Liver (tissue), 9 donors: Measurements from ENCODE around the gene PLA2G12A. TPM values are rescaled to one million over a fixed set of nuclear protein-coding genes. Genes with fewer than 3 reads are reported as not detected.

Experiments
- DNase-seq: peaks from one replicate; pipeline ENCODE4 v3.0.0-alpha.2; 2017; ENCODE audit warnings: low spot score
- H3K27ac ChIP-seq, 2 donors: one replicate each; pipeline ENCODE4 v1.7.0; 2013; ENCODE audit warnings: inconsistent platforms in 2 of 2, low read length in 2 of 2, control low read depth in 1 of 2, low read depth in 1 of 2, mild to moderate bottlenecking in 1 of 2
- H3K27me3 ChIP-seq, 4 donors: one replicate each; pipeline versions ENCODE4 v1.6.1 to v1.7.0; 2013; ENCODE audit warnings: low read length in 3 of 4, inconsistent platforms in 1 of 4, mild to moderate bottlenecking in 1 of 4, moderate library complexity in 1 of 4; ENCODE audit not compliant: control insufficient read depth in 4 of 4, insufficient read depth in 4 of 4
- H3K36me3 ChIP-seq, 4 donors: one replicate each; pipeline versions ENCODE4 v1.6.1 to v1.7.0; 2013; ENCODE audit warnings: low read length in 3 of 4, mild to moderate bottlenecking in 3 of 4, low read depth in 1 of 4, moderate library complexity in 1 of 4; ENCODE audit not compliant: control insufficient read depth in 4 of 4, insufficient read depth in 3 of 4
- H3K4me1 ChIP-seq, 4 donors: one replicate each; pipeline versions ENCODE4 v1.6.1 to v1.7.0; 2013; ENCODE audit warnings: low read length in 3 of 4, mild to moderate bottlenecking in 3 of 4, moderate library complexity in 1 of 4; ENCODE audit not compliant: control insufficient read depth in 4 of 4, insufficient read depth in 4 of 4
- H3K4me3 ChIP-seq, 3 donors: one replicate each; pipeline versions ENCODE4 v1.6.1 to v1.7.0; 2013; ENCODE audit warnings: low read length in 3 of 3, control low read depth in 1 of 3, low read depth in 1 of 3, mild to moderate bottlenecking in 1 of 3
- H3K9ac ChIP-seq, 2 donors: one replicate each; pipeline ENCODE4 v1.7.0; 2013; ENCODE audit warnings: low read length in 2 of 2, mild to moderate bottlenecking in 2 of 2, moderate library complexity in 2 of 2, control low read depth in 1 of 2, low read depth in 1 of 2
- H3K9me3 ChIP-seq, 4 donors: one replicate each; pipeline versions ENCODE4 v1.6.1 to v1.7.0; 2013; ENCODE audit warnings: low read length in 3 of 4; ENCODE audit not compliant: control insufficient read depth in 4 of 4
- ATF3 ChIP-seq: IDR thresholded peaks from 2 replicates; pipeline ENCODE4 v1.6.1; 2016; ENCODE audit warnings: antibody characterized with exemption
- CTCF ChIP-seq: fragments of 150-350 bp; IDR thresholded peaks from 2 replicates; pipeline ENCODE4 v1.5.1; 2017; ENCODE audit warnings: improper control_type of control experiment, low read depth, low read length; ENCODE audit not compliant: missing input control
- EGR1 ChIP-seq, 2 donors: IDR thresholded peaks; 2 replicates each; pipeline ENCODE4 v1.6.1; 2016 to 2018; ENCODE audit warnings: antibody characterized with exemption in 2 of 2, low read depth in 2 of 2
- FOXA1 ChIP-seq: IDR thresholded peaks from 2 replicates; pipeline ENCODE4 v1.6.1; 2016; ENCODE audit warnings: antibody characterized with exemption
- FOXA2 ChIP-seq: IDR thresholded peaks from 2 replicates; pipeline ENCODE4 v1.6.1; 2016; ENCODE audit warnings: antibody characterized with exemption
- GABPA ChIP-seq, 2 donors: IDR thresholded peaks in 1 of 2; conservative IDR thresholded peaks in 1 of 2; 2 replicates each; pipeline ENCODE4 v1.6.1; 2016; ENCODE audit warnings: antibody characterized with exemption in 2 of 2, mild to moderate bottlenecking in 1 of 2, moderate library complexity in 1 of 2
- HNF4A ChIP-seq, 2 donors: conservative IDR thresholded peaks; 2 replicates each; pipeline ENCODE4 v1.6.1; 2016; ENCODE audit warnings: antibody characterized with exemption in 2 of 2, mild to moderate bottlenecking in 2 of 2
- HNF4G ChIP-seq: IDR thresholded peaks from 2 replicates; pipeline ENCODE4 v1.6.1; 2016; ENCODE audit warnings: antibody characterized with exemption
- JUND ChIP-seq, 2 donors: IDR thresholded peaks; 2 replicates each; pipeline ENCODE4 v1.6.1; 2016; ENCODE audit warnings: antibody characterized with exemption in 2 of 2
- MAX ChIP-seq: IDR thresholded peaks from 2 replicates; pipeline ENCODE4 v1.6.1; 2016; ENCODE audit warnings: antibody characterized with exemption
- NR2F2 ChIP-seq: IDR thresholded peaks from 2 replicates; pipeline ENCODE4 v1.6.1; 2016; ENCODE audit warnings: antibody characterized with exemption
- RAD21 ChIP-seq, 2 donors: IDR thresholded peaks; 2 replicates each; pipeline ENCODE4 v1.6.1; 2016; ENCODE audit warnings: antibody characterized with exemption in 2 of 2, mild to moderate bottlenecking in 2 of 2
- REST ChIP-seq: IDR thresholded peaks from 2 replicates; pipeline ENCODE4 v1.6.1; 2016; ENCODE audit warnings: antibody characterized with exemption, mild to moderate bottlenecking
- RXRA ChIP-seq, 2 donors: IDR thresholded peaks; 2 replicates each; pipeline ENCODE4 v1.6.1; 2017 to 2018; ENCODE audit warnings: antibody characterized with exemption in 2 of 2, mild to moderate bottlenecking in 1 of 2
- SP1 ChIP-seq: IDR thresholded peaks from 2 replicates; pipeline ENCODE4 v1.6.1; 2018; ENCODE audit warnings: antibody characterized with exemption, mild to moderate bottlenecking
- TAF1 ChIP-seq: conservative IDR thresholded peaks from 2 replicates; pipeline ENCODE4 v1.6.1; 2016; ENCODE audit warnings: antibody characterized with exemption, mild to moderate bottlenecking
- YY1 ChIP-seq: IDR thresholded peaks from 2 replicates; pipeline ENCODE4 v1.6.1; 2016; ENCODE audit warnings: antibody characterized with exemption, mild to moderate bottlenecking
- ZBTB33 ChIP-seq: IDR thresholded peaks from 2 replicates; pipeline ENCODE4 v1.6.1; 2016; ENCODE audit warnings: antibody characterized with exemption
- polyA plus RNA-seq, 2 donors: library from polyadenylated mRNA; stranded (reverse) in 1 of 2; unstranded in 1 of 2; fragments of 200-250 nt in 1 of 2; fragments of >200 nt in 1 of 2; fragmentation: Nextera tagmentation in 1 of 2; extraction: Ambion mirVana in 1 of 2; gene quantifications; one replicate each; pipeline versions ENCODE4 v1.2.1 to v1.2.3, GENCODE V29; 2013 to 2015
- total RNA-seq, 2 donors: library from RNA; depleted of rRNA; stranded (reverse); fragments of >200 nt; gene quantifications; one replicate each; pipeline ENCODE4 v1.2.3, GENCODE V29; 2014
- donor health status: healthy.
- donor health status: healthy.
- donor health status: healthy.
- donor health status: healthy.
- donor health status: healthy.

Gene PLA2G12A
- total and polyA plus RNA-seq, 4 donors = 11.3 to 57.7 (median 29.4) TPM

GRCh38 chr4:109672169-109672930 lies 57.5 kb downstream of the PLA2G12A start:
- H3K27ac ChIP-seq = no peak overlapping the region
- H3K36me3 ChIP-seq = no peaks in the 10 kb centered on the region
- no peak for DNase-seq
- no peak overlapping the region for H3K9ac ChIP-seq
- H3K4me1 ChIP-seq = no peaks in the 10 kb centered on the region
- TF ChIP-seq FOXA2 (no peak), RXRA (IDR thresholded peaks at IDR 0.05) (no peak), CTCF (no peak), HNF4G (no peak), RAD21 (IDR thresholded peaks at IDR 0.05) (no peak), ZBTB33 (no peak), YY1 (no peak), REST (no peak), ATF3 (no peak), MAX (no peak), SP1 (no peak), EGR1 (IDR thresholded peaks at IDR 0.05; ENCODE audit: low read depth in 2 of 2) (no peak), FOXA1 (no peak), JUND (IDR thresholded peaks at IDR 0.05) (no peak), GABPA (IDR thresholded peaks at IDR 0.05 in 1 of 2, conservative IDR thresholded peaks at IDR 0.05 in 1 of 2) (no peak), HNF4A (conservative IDR thresholded peaks at IDR 0.05) (no peak), TAF1 (no peak), NR2F2 (no peak)
- no peak overlapping the region for H3K4me3 ChIP-seq
- H3K9me3 ChIP-seq = no peaks in the 10 kb centered on the region
- H3K27me3 ChIP-seq = no peaks in the 10 kb centered on the region
